HepG2 (cell line): ENCODE results near the gene POU2AF2. TPM values are rescaled to one million over a fixed set of nuclear protein-coding genes. Genes with fewer than 3 reads are reported as not detected.

Experiments used
- ARID3A ChIP-seq: IDR thresholded peaks from 2 replicates; pipeline ENCODE4 v1.6.1; 2012; ENCODE audit warnings: low read depth, low read length, improper control_type of control experiment
- ARID5B ChIP-seq: IDR thresholded peaks from 2 replicates; pipeline ENCODE4 v1.4.0; 2020; ENCODE audit warnings: mild to moderate bottlenecking, missing genetic modification reagents
- FOXA3 ChIP-seq: IDR thresholded peaks from 2 replicates; pipeline ENCODE4 v1.6.1; 2016; ENCODE audit warnings: missing genetic modification reagents, missing compliant biosample characterization
- IRF9 ChIP-seq: sonication (generic); formaldehyde crosslinking; IDR thresholded peaks from 2 replicates; pipeline ENCODE4 v1.8.0; 2022; ENCODE audit warnings: missing genetic modification reagents, mild to moderate bottlenecking, borderline replicate concordance
- MEIS2 ChIP-seq: sonication (generic); formaldehyde crosslinking; IDR thresholded peaks from 2 replicates; pipeline ENCODE4 v1.9.0; 2021; ENCODE audit warnings: mild to moderate bottlenecking, missing genetic modification reagents
- NR2F2 ChIP-seq: IDR thresholded peaks from 2 replicates; pipeline ENCODE4 v1.6.1; 2012; ENCODE audit warnings: low read depth, inconsistent platforms, borderline replicate concordance
- STAT6 ChIP-seq: sonication (generic); formaldehyde crosslinking; IDR thresholded peaks from 2 replicates; pipeline ENCODE4 v1.4.0; 2020; ENCODE audit warnings: missing genetic modification reagents, mild to moderate bottlenecking, borderline replicate concordance
- TAF15 ChIP-seq: fragments of 200-400 bp; formaldehyde crosslinking; IDR thresholded peaks from one replicate; pipeline ENCODE4 v1.6.1; 2018; ENCODE audit warnings: mild to moderate bottlenecking, low read depth, low read length; ENCODE audit not compliant: poor library complexity, severe bottlenecking
- ZBED4 ChIP-seq: sonication (generic); formaldehyde crosslinking; IDR thresholded peaks from 2 replicates; pipeline ENCODE4 v1.4.0; 2020; ENCODE audit warnings: missing genetic modification reagents, borderline replicate concordance
- ZFP82 ChIP-seq: sonication (generic); formaldehyde crosslinking; IDR thresholded peaks from 2 replicates; pipeline ENCODE4 v1.5.1; 2020; ENCODE audit warnings: mild to moderate bottlenecking, missing genetic modification reagents, borderline replicate concordance
- ZGPAT ChIP-seq: IDR thresholded peaks from 2 replicates; pipeline ENCODE4 v1.6.1; 2016; ENCODE audit warnings: mild to moderate bottlenecking
- ZNF30 ChIP-seq: sonication (generic); formaldehyde crosslinking; IDR thresholded peaks from 2 replicates; pipeline ENCODE4 v1.5.0; 2020; ENCODE audit warnings: mild to moderate bottlenecking, missing genetic modification reagents
- ZNF775 ChIP-seq: sonication (generic); formaldehyde crosslinking; IDR thresholded peaks from 2 replicates; pipeline ENCODE4 v1.4.0; 2020; ENCODE audit warnings: missing genetic modification reagents, mild to moderate bottlenecking, moderate library complexity, borderline replicate concordance
- polyA plus RNA-seq, 8 experiments: library from polyadenylated mRNA; depleted of rRNA in 3 of 8; stranded (reverse) in 7 of 8; unstranded in 1 of 8; fragments of >200 nt; fragmentation: Illumina TruSeq in 4 of 8; extraction: Trizol in 4 of 8; gene quantifications; 2 replicates each; pipeline versions ENCODE4 v1.2.1 to v1.2.3, GENCODE V29; 2011 to 2016; ENCODE audit warnings: low read depth in 4 of 8, missing spikeins in 1 of 8, mixed read lengths in 1 of 8; ENCODE audit not compliant: insufficient read depth in 1 of 8
- total RNA-seq, 5 experiments: library from RNA; depleted of rRNA; stranded (reverse); fragments of >200 nt; fragmentation: Illumina TruSeq; extraction: Trizol; gene quantifications; 2 replicates each; pipeline ENCODE4 v1.2.3, GENCODE V29; 2016; ENCODE audit warnings: low read depth in 1 of 5

The POU2AF2 gene
- total and polyA plus RNA-seq, 2 of the 13 experiments (the other 11 are each of a cell fraction or from before 2014, with no cell fraction given) = 0.11 TPM; not detected in 1

- TF ChIP-seq IRF9 (no peak), ZNF775 (CRISPR knock-in tag) (no peak), ZFP82 (CRISPR knock-in tag) (no peak), NR2F2 (no peak), FOXA3 (CRISPR knock-in tag) (no peak), TAF15 (no peak), MEIS2 (no peak), ARID3A (peak; percentile 38; the same call in 1 of the 2 replicates), ARID5B (peak; percentile 82), ZGPAT (CRISPR knock-in tag) (peak; percentile 59; the same call in 1 of the 2 replicates), ZBED4 (no peak), STAT6 (no peak), ZNF30 (CRISPR knock-in tag) (no peak)
Observed at GRCh38 chr11:111308140-111308539, 62.6 kb downstream of the POU2AF2 start (continued).
